ENCODE measurements around the gene CTAGE6.
"Not testable (repeated sequence)": the region's sequence is repeated elsewhere in the genome, so short reads cannot be mapped to it uniquely, and the experiment has no call there.

Gene CTAGE6

GRCh38 chr7:143757596-143757995 is at the start of gene CTAGE6:
Gene CTAGE6 (minus strand): TSS chr7:143757696. CDS start chr7:143757658, 38 bp downstream.
- not testable (repeated sequence) for DNase-seq

GRCh38 chr7:143806664-143807071 is 49.2 kb upstream of the CTAGE6 start:
- DNase-seq = not testable (repeated sequence)

GRCh38 chr7:143797896-143798290 is 40.4 kb upstream of the CTAGE6 start:
- not testable (repeated sequence) for DNase-seq

GRCh38 chr7:143797119-143797895 is 39.8 kb upstream of the CTAGE6 start:
- not testable (repeated sequence) for DNase-seq

- not testable (repeated sequence) for DNase-seq
These were observed 38.2 kb upstream of the CTAGE6 start for GRCh38 chr7:143795653-143796052.

GRCh38 chr7:143792633-143793032 is 35.1 kb upstream of the CTAGE6 start:
- DNase-seq = not testable (repeated sequence)

- DNase-seq = not testable (repeated sequence)
These were observed 28.1 kb upstream of the CTAGE6 start for GRCh38 chr7:143785415-143786182.

GRCh38 chr7:143779591-143779990 is 22.1 kb upstream of the CTAGE6 start:
- not testable (repeated sequence) for DNase-seq

- DNase-seq = not testable (repeated sequence)
These were observed 15.4 kb upstream of the CTAGE6 start for GRCh38 chr7:143772738-143773468.

- DNase-seq = not testable (repeated sequence)
These were observed 10.0 kb upstream of the CTAGE6 start for GRCh38 chr7:143767531-143767930.

- DNase-seq = not testable (repeated sequence)
These were observed 8.2 kb upstream of the CTAGE6 start for GRCh38 chr7:143765678-143766077.

- not testable (repeated sequence) for DNase-seq
These were observed 5.6 kb upstream of the CTAGE6 start for GRCh38 chr7:143763065-143763464.

- DNase-seq = not testable (repeated sequence)
These were observed 12.2 kb downstream of the CTAGE6 start for GRCh38 chr7:143745340-143745739.

GRCh38 chr7:143737037-143737819 is 20.3 kb downstream of the CTAGE6 start:
- peak; percentile 66 for DNase-seq

GRCh38 chr7:143735962-143736361 is 21.5 kb downstream of the CTAGE6 start:
- no peak for DNase-seq

GRCh38 chr7:143733876-143734275 is 23.6 kb downstream of the CTAGE6 start:
- no peak for DNase-seq

GRCh38 chr7:143728333-143728862 is 29.1 kb downstream of the CTAGE6 start:
- DNase-seq = no peak

- not testable (repeated sequence) for DNase-seq
These were observed 29.9 kb downstream of the CTAGE6 start for GRCh38 chr7:143727561-143727960.

GRCh38 chr7:143726143-143726542 is 31.4 kb downstream of the CTAGE6 start:
- not testable (repeated sequence) for DNase-seq

- DNase-seq = not testable (repeated sequence)
These were observed 37.2 kb downstream of the CTAGE6 start for GRCh38 chr7:143720335-143720734.

GRCh38 chr7:143715543-143716193 is 41.8 kb downstream of the CTAGE6 start:
- DNase-seq = not testable (repeated sequence)

Measured in CD4-positive, alpha-beta T cell treated with Interleukin-21 for 1 hour (primary cell).